Measurements from ENCODE around the gene NOC4L.
"Not testable (repeated sequence)": the region's sequence is repeated elsewhere in the genome, so short reads cannot be mapped to it uniquely, and the experiment has no call there.

Gene NOC4L

DNA sequence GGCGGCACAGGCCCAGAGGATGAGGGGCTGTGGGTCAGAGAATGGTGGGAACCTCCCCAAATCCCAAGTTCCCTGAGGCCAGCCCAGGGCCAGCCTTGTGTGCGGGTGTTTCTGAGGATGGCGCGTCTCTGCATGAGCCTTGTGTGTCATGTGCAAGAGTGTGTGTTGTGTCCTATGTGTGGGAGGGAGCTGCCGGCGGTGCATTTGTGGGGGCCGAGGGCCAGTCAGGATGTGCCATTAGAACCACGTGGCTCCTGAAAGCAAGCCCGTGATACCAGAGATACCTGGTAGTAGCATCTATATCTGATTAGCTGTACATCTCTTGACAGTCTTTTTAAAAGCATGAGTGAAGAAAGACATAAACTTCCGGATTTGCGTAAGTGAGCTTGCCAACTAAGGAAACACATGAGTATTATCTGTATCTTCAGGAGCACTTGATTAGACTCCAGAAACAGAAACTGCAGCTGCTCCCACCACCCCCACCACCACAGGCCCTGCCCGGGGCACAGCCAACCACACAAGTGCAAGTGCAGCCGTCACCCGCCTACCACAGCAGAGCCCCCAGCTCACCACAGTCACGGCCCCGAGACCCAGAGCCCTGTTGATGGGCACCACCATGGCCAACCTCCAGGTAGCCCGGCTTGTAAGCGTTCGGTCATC lies 19.4 kb upstream of the NOC4L start:
- DNase-seq: no peak

DNA sequence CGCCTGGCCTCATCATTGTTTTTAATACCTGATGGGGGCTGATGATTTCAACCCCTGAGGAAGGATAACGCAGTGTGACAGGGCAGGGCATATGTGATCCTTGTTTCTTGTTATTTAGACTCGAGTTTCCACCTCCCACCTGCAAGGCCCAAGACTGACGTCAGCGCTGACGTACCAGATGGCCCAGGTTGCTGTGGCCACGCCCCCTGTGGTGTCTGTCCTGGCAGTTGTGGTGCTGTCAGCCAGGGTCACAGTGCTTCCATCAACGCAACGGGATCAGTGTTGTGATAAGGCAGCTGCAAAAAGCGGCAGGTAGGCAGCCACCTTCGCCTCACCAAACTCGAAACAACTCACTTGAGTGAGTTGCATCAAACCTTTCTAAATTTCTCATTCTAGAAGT lies 18.5 kb upstream of the NOC4L start:
- DNase-seq: no peak

- DNase-seq: no peak
These were observed 17.2 kb upstream of the NOC4L start for GRCh38 chr12:132127041-132127440.

DNA sequence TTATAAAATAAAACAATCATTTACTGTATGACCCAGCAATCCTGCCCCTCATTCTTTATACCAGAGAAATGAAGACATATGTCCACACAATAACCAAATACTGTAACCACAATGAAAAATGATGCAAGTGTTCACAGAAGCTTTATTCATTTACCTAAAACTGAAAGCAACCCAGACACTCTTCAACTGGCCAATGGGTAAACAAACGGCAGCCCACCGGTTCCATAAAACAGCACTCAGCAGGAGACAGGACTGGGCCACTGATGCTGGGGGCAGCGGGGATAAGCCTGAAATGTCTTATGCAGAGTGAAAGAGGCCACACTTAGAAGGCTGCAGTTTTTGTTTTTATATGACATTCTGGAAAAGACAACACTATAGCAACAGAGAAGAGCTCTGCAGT lies 15.2 kb upstream of the NOC4L start:
- DNase-seq: no peak

DNA sequence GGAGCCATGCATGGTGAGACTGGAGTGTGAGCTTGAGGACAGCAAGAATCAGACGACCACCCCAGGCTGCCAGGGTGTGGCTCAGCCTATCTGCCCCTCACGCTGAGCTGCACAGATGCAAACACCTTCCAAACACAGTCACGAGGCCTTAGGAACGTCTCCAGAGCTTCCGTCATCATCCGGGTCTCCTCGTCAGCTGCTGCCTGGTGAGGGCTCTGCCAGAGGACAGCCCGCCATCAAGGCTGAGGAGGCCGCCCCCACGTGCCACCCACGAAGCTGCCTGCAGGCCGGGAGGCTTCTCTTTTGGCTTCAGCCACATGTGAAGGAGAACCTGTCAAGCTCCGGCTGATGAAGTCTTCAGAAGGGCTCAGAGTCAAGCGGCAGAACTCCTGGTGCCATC lies 13.6 kb upstream of the NOC4L start:
- no peak for DNase-seq

GRCh38 chr12:132131229-132131628 lies 13.0 kb upstream of the NOC4L start:
- no peak for DNase-seq

- DNase-seq: no peak
These were observed 12.3 kb upstream of the NOC4L start for GRCh38 chr12:132131952-132132351.

GRCh38 chr12:132132609-132133430 lies 11.4 kb upstream of the NOC4L start:
- no peak for DNase-seq

GRCh38 chr12:132133952-132134652 lies 10.2 kb upstream of the NOC4L start:
- peak; percentile 29 for DNase-seq

DNA sequence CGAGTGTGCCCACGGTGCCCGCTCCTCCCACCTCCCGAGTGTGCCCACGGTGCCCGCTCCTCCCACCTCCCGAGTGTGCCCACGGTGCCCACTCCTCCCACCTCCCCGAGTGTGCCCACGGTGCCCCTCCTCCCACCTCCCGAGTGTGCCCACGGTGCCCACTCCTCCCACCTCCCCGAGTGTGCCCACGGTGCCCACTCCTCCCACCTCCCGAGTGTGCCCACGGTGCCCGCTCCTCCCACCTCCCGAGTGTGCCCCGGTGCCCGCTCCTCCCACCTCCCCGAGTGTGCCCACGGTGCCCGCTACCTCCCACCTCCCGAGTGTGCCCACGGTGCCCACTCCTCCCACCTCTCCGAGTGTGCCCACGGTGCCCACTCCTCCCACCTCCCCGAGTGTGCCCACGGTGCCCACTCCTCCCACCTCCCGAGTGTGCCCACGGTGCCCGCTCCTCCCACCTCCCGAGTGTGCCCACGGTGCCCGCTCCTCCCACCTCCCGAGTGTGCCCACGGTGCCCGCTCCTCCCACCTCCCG lies 9.5 kb upstream of the NOC4L start:
- not testable (repeated sequence) for DNase-seq

GRCh38 chr12:132136226-132136625 lies 8.0 kb upstream of the NOC4L start:
- DNase-seq: not testable (repeated sequence)

DNA sequence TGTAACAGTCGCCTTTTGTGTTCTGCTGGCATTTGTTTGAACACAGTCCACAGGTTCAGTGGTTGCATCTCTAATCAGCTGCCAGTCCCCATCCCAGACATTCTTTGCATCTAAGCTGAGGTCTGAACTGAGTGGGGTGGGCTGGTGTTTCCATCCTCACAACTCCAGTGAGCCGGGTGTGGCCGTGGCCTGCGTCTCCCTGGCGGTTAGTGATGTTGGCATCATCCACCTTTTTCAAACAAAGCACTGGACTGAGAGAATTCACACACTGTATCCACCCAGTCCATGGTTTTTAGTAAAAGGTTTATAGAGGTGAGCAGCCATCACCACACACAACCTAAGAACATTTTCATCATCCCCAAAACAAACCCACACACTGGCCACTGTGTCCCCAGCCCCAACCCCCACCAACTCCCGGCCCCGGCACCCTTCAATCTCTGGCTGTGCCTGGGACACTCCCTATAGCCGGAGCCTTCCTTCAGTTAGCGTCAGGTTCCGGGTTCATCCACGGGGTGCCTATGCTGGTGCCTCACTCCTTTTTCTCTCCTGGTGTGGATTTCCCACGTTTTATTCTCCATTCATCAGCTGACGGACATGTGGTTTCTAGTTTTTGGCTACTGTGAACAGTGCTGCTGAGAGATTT lies 6.7 kb upstream of the NOC4L start:
- no peak for DNase-seq

DNA sequence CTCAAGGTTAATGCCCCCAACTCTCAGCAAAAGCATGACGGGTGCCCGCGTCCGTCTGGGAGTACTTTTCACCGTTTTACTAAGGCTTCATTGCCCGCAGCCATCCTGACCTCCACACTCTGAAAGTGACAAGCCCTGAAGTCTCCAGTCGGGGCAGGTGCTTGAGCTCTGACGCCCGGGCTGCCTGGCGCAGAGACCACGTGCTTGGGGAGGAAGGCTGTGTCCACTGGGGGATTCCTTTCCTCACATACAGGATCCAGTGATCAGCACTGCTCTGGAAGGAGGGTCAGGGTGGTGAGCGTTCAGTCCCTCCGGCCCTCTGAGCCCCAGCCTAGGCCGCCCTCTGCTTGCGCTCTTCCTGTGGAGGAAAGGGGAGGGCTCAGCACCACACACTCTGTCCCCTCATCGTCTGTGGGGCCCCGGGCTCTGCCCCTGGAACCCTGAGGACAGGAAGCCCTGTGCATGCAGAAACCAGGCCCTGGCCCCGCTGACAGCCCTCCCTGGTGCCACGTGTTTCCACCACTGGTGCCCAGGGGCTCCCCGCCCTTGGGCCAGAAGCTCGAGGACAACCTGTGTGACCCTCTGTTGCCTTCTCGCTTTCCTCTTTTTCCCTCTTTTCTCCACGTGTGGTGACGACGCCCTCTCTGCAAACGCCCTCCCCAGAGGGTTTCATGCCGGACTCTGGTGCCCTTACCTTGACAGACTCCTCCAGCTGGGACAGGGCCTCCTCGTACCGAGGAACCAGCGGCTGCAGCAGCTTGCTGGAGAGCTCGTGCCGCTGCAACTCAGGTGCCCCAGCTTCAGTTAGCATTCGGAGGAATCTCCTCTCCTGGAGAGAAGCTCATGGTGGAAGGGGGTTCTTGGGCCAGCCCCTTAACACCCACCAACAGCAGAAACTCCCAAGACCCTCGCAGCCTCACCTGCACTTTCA lies 5.1 kb upstream of the NOC4L start:
- DNase-seq: no peak

DNA sequence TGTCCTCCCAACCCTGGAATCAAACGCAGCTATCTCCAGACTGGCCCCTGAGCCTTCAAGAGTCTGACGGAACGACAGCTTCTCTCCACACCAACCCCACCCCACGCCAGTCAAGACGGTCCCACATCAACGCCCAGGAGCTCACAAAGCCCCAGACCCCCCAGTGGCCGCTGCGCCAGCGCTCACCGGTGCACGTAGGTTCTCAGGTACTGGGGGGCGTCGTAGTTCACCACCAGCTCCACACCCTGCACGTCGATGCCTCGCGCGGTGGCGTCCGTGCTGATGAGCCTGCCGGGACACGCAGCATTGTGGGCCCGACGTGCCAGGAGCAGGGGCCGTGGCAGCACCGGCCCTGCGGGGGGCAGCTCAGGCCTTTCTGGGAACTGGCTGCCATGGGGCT lies 4.3 kb upstream of the NOC4L start:
- no peak for DNase-seq

- no peak for DNase-seq
These were observed 3.8 kb upstream of the NOC4L start for GRCh38 chr12:132140501-132140900.

- DNase-seq: no peak
These were observed 3.1 kb upstream of the NOC4L start for GRCh38 chr12:132140918-132141841.

GRCh38 chr12:132141976-132142678 lies 2.1 kb upstream of the NOC4L start:
- DNase-seq: no peak

GRCh38 chr12:132142679-132143335 lies 1.4 kb upstream of the NOC4L start:
- DNase-seq: no peak

DNA sequence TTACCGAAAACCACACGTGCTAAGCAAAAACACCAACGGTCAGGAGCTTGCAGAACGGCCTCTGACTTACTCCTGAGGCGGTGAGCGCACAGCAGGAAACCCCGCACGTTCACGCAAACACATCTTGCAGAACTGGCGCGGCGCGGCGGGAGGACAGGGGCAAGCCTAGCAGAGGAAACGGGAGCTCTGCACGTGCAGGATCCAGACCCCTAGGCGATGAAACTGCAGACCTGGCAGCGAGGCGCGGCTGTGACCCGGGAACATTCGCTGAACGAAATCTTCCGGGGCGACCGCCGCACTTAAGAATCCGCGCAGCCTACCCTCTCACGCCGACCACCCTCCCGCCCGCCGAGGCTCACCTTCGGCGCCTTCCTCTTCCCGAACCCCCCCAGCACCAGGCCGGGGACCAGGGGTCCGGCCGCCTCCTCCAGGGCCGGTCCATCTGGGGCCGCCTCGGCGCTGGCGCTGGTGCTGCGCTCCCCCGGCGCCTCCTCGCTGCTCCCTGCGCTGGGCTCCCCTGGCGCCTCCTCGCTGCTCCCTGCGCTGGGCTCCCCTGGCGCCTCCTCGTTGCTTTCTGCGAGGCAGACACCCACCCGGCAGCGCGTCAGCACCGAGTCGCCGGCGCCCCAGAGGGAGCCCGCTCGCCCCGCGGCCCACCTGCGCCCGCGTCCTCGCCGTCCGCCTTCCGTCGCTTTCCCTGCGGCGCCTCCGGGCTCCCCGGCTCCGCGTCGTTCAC lies 753 bp upstream of the NOC4L start:
- no peak for DNase-seq
